ENCODE measurements around the gene DESI2. TPM values are rescaled to one million over a fixed set of nuclear protein-coding genes. Genes with fewer than 3 reads are reported as not detected.

The DESI2 gene
- total RNA-seq, 1 donor: 42.0 TPM

- DNase-seq (ENCODE audit: insufficient read length, low spot score, missing footprints): no peak
- Histone ChIP-seq H3K27me3 (ENCODE audit: insufficient read depth, low read length) (peaks cover 5% of the 10 kb centered on the region), H3K9me3 (ENCODE audit: low read depth, low read length) (no peaks in the 10 kb centered on the region), H2AFZ (ENCODE audit: low read length) (no peak overlapping the region), H4K20me1 (ENCODE audit: insufficient read depth, low read length) (no peaks in the 10 kb centered on the region), H3K4me3 (ENCODE audit: insufficient read depth, low read length) (no peak overlapping the region), H3K4me2 (ENCODE audit: insufficient read depth, low read length) (no peak overlapping the region), H3K27ac (ENCODE audit: low read depth, low read length) (no peak overlapping the region), H3K36me3 (ENCODE audit: insufficient read depth, low read length) (no peaks in the 10 kb centered on the region), H3K79me2 (ENCODE audit: insufficient read depth, low read length) (no peaks in the 10 kb centered on the region), H3K4me1 (ENCODE audit: insufficient read depth, low read length) (no peaks in the 10 kb centered on the region)
- no peak for TF ChIP-seq CTCF (IDR thresholded peaks at IDR 0.05; ENCODE audit: extremely low read depth, low read depth, low read length)
Observed at GRCh38 chr1:244633140-244633539, 19.8 kb upstream of the DESI2 start.

GRCh38 chr1:244634546-244634945 lies 18.4 kb upstream of the DESI2 start:
- Histone ChIP-seq H3K4me2 (ENCODE audit: insufficient read depth, low read length) (no peak overlapping the region), H3K4me3 (ENCODE audit: insufficient read depth, low read length) (no peak overlapping the region), H3K36me3 (ENCODE audit: insufficient read depth, low read length) (no peaks in the 10 kb centered on the region), H3K4me1 (ENCODE audit: insufficient read depth, low read length) (no peaks in the 10 kb centered on the region), H4K20me1 (ENCODE audit: insufficient read depth, low read length) (no peaks in the 10 kb centered on the region), H2AFZ (ENCODE audit: low read length) (no peak overlapping the region), H3K79me2 (ENCODE audit: insufficient read depth, low read length) (no peaks in the 10 kb centered on the region), H3K27ac (ENCODE audit: low read depth, low read length) (no peak overlapping the region), H3K27me3 (ENCODE audit: insufficient read depth, low read length) (peaks cover 5% of the 10 kb centered on the region), H3K9me3 (ENCODE audit: low read depth, low read length) (no peaks in the 10 kb centered on the region)
- TF ChIP-seq CTCF (IDR thresholded peaks at IDR 0.05; ENCODE audit: extremely low read depth, low read depth, low read length): no peak
- DNase-seq (ENCODE audit: insufficient read length, low spot score, missing footprints): no peak

GRCh38 chr1:244636488-244637259 lies 16.3 kb upstream of the DESI2 start:
- Histone ChIP-seq H3K36me3 (ENCODE audit: insufficient read depth, low read length) (no peaks in the 10 kb centered on the region), H2AFZ (ENCODE audit: low read length) (no peak overlapping the region), H3K9me3 (ENCODE audit: low read depth, low read length) (no peaks in the 10 kb centered on the region), H3K4me3 (ENCODE audit: insufficient read depth, low read length) (no peak overlapping the region), H3K27ac (ENCODE audit: low read depth, low read length) (no peak overlapping the region), H3K4me2 (ENCODE audit: insufficient read depth, low read length) (no peak overlapping the region), H3K79me2 (ENCODE audit: insufficient read depth, low read length) (no peaks in the 10 kb centered on the region), H3K27me3 (ENCODE audit: insufficient read depth, low read length) (peaks cover 10% of the 10 kb centered on the region), H3K4me1 (ENCODE audit: insufficient read depth, low read length) (no peaks in the 10 kb centered on the region), H4K20me1 (ENCODE audit: insufficient read depth, low read length) (no peaks in the 10 kb centered on the region)
- DNase-seq (ENCODE audit: insufficient read length, low spot score, missing footprints): no peak
- no peak for TF ChIP-seq CTCF (IDR thresholded peaks at IDR 0.05; ENCODE audit: extremely low read depth, low read depth, low read length)

- no peak for DNase-seq (ENCODE audit: insufficient read length, low spot score, missing footprints)
- H3K27ac ChIP-seq (ENCODE audit: low read depth, low read length): no peak overlapping the region
- no peak overlapping the region for H2AFZ ChIP-seq (ENCODE audit: low read length)
- TF ChIP-seq CTCF (IDR thresholded peaks at IDR 0.05; ENCODE audit: extremely low read depth, low read depth, low read length): no peak
- H3K36me3 ChIP-seq (ENCODE audit: insufficient read depth, low read length): no peaks in the 10 kb centered on the region
- H3K9me3 ChIP-seq (ENCODE audit: low read depth, low read length): no peaks in the 10 kb centered on the region
- no peaks in the 10 kb centered on the region for H4K20me1 ChIP-seq (ENCODE audit: insufficient read depth, low read length)
- H3K4me2 ChIP-seq (ENCODE audit: insufficient read depth, low read length): no peak overlapping the region
- no peak overlapping the region for H3K4me3 ChIP-seq (ENCODE audit: insufficient read depth, low read length)
- H3K79me2 ChIP-seq (ENCODE audit: insufficient read depth, low read length): no peaks in the 10 kb centered on the region
- peaks cover 10% of the 10 kb centered on the region for H3K27me3 ChIP-seq (ENCODE audit: insufficient read depth, low read length)
- H3K4me1 ChIP-seq (ENCODE audit: insufficient read depth, low read length): no peaks in the 10 kb centered on the region
Observed at GRCh38 chr1:244639561-244639960, 13.4 kb upstream of the DESI2 start.

All from osteoblast (primary cell).